HepG2 (cell line): ENCODE data around the gene MICAL3. TPM values are rescaled to one million over a fixed set of nuclear protein-coding genes. Genes with fewer than 3 reads are reported as not detected.

Experiments
- AGO1 ChIP-seq: fragments of 200-400 bp; formaldehyde crosslinking; IDR thresholded peaks from 2 replicates; pipeline ENCODE4 v1.6.1; 2017; ENCODE audit warnings: mild to moderate bottlenecking, low read depth, low read length, moderate library complexity; ENCODE audit not compliant: poor library complexity, severe bottlenecking
- BHLHE40 ChIP-seq: IDR thresholded peaks from 2 replicates; pipeline ENCODE4 v1.6.1; 2011; ENCODE audit warnings: low read length, improper control_type of control experiment
- CCAR2 ChIP-seq: fragments of 200-400 bp; formaldehyde crosslinking; optimal IDR thresholded peaks from 2 replicates; pipeline ENCODE3; 2018; ENCODE audit warnings: low read depth, mild to moderate bottlenecking, low read length, moderate library complexity
- CEBPB ChIP-seq: IDR thresholded peaks from 2 replicates; pipeline ENCODE4 v1.6.1; 2011; ENCODE audit warnings: low read depth, low read length, improper control_type of control experiment, borderline replicate concordance
- DR1 ChIP-seq: sonication (generic); formaldehyde crosslinking; IDR thresholded peaks from 2 replicates; pipeline ENCODE4 v1.8.0; 2021; ENCODE audit warnings: mild to moderate bottlenecking, missing genetic modification reagents, inconsistent platforms
- HNF4G ChIP-seq, 2 experiments: sonication (generic) in 1 of 2; formaldehyde crosslinking in 1 of 2; IDR thresholded peaks; 2 replicates each; pipeline versions ENCODE4 v1.4.0 to v1.6.1; 2011 to 2020; ENCODE audit warnings: borderline replicate concordance in 2 of 2, low read depth in 2 of 2, mild to moderate bottlenecking in 2 of 2, low read length in 1 of 2, missing genetic modification reagents in 1 of 2, moderate library complexity in 1 of 2
- MBD4 ChIP-seq: IDR thresholded peaks from 2 replicates; pipeline ENCODE4 v1.6.1; 2012; ENCODE audit warnings: low read length, inconsistent platforms, borderline replicate concordance
- MIER2 ChIP-seq: IDR thresholded peaks from 2 replicates; pipeline ENCODE4 v1.6.1; 2016; ENCODE audit warnings: missing biosample characterization, missing genetic modification reagents
- RARG ChIP-seq: sonication (generic); formaldehyde crosslinking; IDR thresholded peaks from 2 replicates; pipeline ENCODE4 v1.4.0; 2020; ENCODE audit warnings: low read depth, mild to moderate bottlenecking, missing genetic modification reagents
- RXRB ChIP-seq: IDR thresholded peaks from 2 replicates; pipeline ENCODE4 v1.6.1; 2016; ENCODE audit warnings: borderline replicate concordance, missing genetic modification reagents, missing compliant biosample characterization
- TCF12 ChIP-seq, 2 experiments: fragments of 450-650 bp in 1 of 2; sonication (generic) in 1 of 2; formaldehyde crosslinking in 1 of 2; IDR thresholded peaks; 2 replicates each; pipeline versions ENCODE4 v1.6.1 to v1.8.0; 2017 to 2022; ENCODE audit warnings: antibody characterized with exemption in 1 of 2, mild to moderate bottlenecking in 1 of 2, missing genetic modification reagents in 1 of 2, moderate library complexity in 1 of 2
- ZFP36 ChIP-seq: fragments of 150-350 bp; IDR thresholded peaks from 2 replicates; pipeline ENCODE4 v1.6.1; 2018; ENCODE audit warnings: borderline replicate concordance, low read length, low read depth; ENCODE audit not compliant: partially characterized antibody
- ZNF121 ChIP-seq: sonication (generic); formaldehyde crosslinking; IDR thresholded peaks from 2 replicates; pipeline ENCODE4 v1.5.0; 2020; ENCODE audit warnings: mild to moderate bottlenecking, missing genetic modification reagents
- polyA plus RNA-seq, 8 experiments: library from polyadenylated mRNA; depleted of rRNA in 3 of 8; stranded (reverse) in 7 of 8; unstranded in 1 of 8; fragments of >200 nt; fragmentation: Illumina TruSeq in 4 of 8; extraction: Trizol in 4 of 8; gene quantifications; 2 replicates each; pipeline versions ENCODE4 v1.2.1 to v1.2.3, GENCODE V29; 2011 to 2016; ENCODE audit warnings: low read depth in 4 of 8, missing spikeins in 1 of 8, mixed read lengths in 1 of 8; ENCODE audit not compliant: insufficient read depth in 1 of 8
- total RNA-seq, 5 experiments: library from RNA; depleted of rRNA; stranded (reverse); fragments of >200 nt; fragmentation: Illumina TruSeq; extraction: Trizol; gene quantifications; 2 replicates each; pipeline ENCODE4 v1.2.3, GENCODE V29; 2016; ENCODE audit warnings: low read depth in 1 of 5
- TF ChIP-seq, protein P1 (sequence below): sonication (generic); formaldehyde crosslinking; IDR thresholded peaks from 2 replicates; pipeline ENCODE4 v1.5.0; 2020; ENCODE audit warnings: mild to moderate bottlenecking, missing genetic modification reagents
- TF ChIP-seq, protein P2 (sequence below): sonication (generic); formaldehyde crosslinking; IDR thresholded peaks from 2 replicates; pipeline ENCODE4 v1.4.0; 2020; ENCODE audit warnings: missing genetic modification reagents; ENCODE audit errors: not compliant biosample characterization
- TF ChIP-seq, protein P3 (sequence below): sonication (generic); formaldehyde crosslinking; IDR thresholded peaks from 2 replicates; pipeline ENCODE4 v1.4.0; 2020; ENCODE audit warnings: mild to moderate bottlenecking, missing genetic modification reagents, borderline replicate concordance
- TF ChIP-seq, protein P4 (sequence below): IDR thresholded peaks from 2 replicates; pipeline ENCODE4 v1.6.1; 2016; ENCODE audit warnings: control low read depth

Gene MICAL3
- total and polyA plus RNA-seq, 2 of the 13 experiments (the other 11 are each of a cell fraction or from before 2014, with no cell fraction given): 5.3 to 12.5 TPM

DNA sequence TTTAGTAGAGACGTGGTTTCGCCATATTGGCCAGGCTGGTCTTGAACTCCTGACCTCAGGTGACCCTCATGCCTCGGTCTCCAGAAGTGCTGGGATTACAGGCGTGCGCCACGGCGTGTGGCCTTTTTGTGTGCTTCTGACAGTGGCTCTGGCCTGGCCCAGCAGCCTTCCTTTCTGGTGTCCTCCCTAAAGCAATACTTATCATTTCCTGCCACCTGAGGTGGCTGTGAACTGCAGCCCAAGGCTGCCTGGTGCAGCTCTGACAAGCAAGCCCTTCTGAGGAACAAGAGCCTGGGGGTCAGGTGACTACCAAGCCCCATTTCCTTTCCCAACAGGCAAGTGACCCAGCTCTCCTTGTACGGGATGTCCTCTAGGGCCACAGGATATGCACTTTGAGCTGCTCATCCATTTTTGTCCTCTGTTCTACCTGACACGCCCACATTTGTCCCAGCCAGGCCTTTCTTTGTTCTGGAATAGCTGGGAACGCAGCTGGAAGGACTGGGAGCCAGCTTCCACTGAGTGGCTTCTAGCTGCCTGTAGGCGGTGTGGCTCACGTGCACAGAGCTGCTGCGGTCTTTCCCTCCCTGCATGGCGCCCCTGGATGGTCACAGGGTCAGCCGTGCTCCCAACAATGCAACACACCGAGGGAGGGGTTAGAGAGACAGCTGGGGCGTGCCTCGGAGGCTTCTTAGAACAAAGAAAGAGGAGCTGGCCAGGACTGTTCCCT lies 237.8 kb downstream of the MICAL3 start (continued):
- TF ChIP-seq, protein P1, sequence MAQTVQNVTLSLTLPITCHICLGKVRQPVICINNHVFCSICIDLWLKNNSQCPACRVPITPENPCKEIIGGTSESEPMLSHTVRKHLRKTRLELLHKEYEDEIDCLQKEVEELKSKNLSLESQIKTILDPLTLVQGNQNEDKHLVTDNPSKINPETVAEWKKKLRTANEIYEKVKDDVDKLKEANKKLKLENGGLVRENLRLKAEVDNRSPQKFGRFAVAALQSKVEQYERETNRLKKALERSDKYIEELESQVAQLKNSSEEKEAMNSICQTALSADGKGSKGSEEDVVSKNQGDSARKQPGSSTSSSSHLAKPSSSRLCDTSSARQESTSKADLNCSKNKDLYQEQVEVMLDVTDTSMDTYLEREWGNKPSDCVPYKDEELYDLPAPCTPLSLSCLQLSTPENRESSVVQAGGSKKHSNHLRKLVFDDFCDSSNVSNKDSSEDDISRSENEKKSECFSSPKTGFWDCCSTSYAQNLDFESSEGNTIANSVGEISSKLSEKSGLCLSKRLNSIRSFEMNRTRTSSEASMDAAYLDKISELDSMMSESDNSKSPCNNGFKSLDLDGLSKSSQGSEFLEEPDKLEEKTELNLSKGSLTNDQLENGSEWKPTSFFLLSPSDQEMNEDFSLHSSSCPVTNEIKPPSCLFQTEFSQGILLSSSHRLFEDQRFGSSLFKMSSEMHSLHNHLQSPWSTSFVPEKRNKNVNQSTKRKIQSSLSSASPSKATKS (CRISPR knock-in tag): no peak
- TF ChIP-seq DR1 (CRISPR knock-in tag) (peak; percentile 26; the same call in 1 of the 2 replicates), CCAR2 (no peak), RARG (CRISPR knock-in tag) (no peak), AGO1 (no peak), TCF12 (IDR thresholded peaks at IDR 0.05) (no peak), TCF12 (CRISPR knock-in tag; IDR thresholded peaks at IDR 0.05) (no peak), RXRB (CRISPR knock-in tag) (peak; percentile 29; the same call in 1 of the 2 replicates), MIER2 (CRISPR knock-in tag) (no peak), MBD4 (no peak), ZFP36 (peak; percentile 6), HNF4G (IDR thresholded peaks at IDR 0.05; ENCODE audit: borderline replicate concordance, low read depth, low read length) (no peak; the same call in 1 of the 2 replicates), HNF4G (CRISPR knock-in tag; IDR thresholded peaks at IDR 0.05; ENCODE audit: borderline replicate concordance, low read depth) (peak; percentile 68; the same call in 1 of the 2 replicates), ZNF121 (CRISPR knock-in tag) (no peak), BHLHE40 (peak; percentile 99), CEBPB (no peak)
- TF ChIP-seq, protein P2, sequence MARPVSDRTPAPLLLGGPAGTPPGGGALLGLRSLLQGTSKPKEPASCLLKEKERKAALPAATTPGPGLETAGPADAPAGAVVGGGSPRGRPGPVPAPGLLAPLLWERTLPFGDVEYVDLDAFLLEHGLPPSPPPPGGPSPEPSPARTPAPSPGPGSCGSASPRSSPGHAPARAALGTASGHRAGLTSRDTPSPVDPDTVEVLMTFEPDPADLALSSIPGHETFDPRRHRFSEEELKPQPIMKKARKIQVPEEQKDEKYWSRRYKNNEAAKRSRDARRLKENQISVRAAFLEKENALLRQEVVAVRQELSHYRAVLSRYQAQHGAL (CRISPR knock-in tag): no peak
- TF ChIP-seq, protein P3, sequence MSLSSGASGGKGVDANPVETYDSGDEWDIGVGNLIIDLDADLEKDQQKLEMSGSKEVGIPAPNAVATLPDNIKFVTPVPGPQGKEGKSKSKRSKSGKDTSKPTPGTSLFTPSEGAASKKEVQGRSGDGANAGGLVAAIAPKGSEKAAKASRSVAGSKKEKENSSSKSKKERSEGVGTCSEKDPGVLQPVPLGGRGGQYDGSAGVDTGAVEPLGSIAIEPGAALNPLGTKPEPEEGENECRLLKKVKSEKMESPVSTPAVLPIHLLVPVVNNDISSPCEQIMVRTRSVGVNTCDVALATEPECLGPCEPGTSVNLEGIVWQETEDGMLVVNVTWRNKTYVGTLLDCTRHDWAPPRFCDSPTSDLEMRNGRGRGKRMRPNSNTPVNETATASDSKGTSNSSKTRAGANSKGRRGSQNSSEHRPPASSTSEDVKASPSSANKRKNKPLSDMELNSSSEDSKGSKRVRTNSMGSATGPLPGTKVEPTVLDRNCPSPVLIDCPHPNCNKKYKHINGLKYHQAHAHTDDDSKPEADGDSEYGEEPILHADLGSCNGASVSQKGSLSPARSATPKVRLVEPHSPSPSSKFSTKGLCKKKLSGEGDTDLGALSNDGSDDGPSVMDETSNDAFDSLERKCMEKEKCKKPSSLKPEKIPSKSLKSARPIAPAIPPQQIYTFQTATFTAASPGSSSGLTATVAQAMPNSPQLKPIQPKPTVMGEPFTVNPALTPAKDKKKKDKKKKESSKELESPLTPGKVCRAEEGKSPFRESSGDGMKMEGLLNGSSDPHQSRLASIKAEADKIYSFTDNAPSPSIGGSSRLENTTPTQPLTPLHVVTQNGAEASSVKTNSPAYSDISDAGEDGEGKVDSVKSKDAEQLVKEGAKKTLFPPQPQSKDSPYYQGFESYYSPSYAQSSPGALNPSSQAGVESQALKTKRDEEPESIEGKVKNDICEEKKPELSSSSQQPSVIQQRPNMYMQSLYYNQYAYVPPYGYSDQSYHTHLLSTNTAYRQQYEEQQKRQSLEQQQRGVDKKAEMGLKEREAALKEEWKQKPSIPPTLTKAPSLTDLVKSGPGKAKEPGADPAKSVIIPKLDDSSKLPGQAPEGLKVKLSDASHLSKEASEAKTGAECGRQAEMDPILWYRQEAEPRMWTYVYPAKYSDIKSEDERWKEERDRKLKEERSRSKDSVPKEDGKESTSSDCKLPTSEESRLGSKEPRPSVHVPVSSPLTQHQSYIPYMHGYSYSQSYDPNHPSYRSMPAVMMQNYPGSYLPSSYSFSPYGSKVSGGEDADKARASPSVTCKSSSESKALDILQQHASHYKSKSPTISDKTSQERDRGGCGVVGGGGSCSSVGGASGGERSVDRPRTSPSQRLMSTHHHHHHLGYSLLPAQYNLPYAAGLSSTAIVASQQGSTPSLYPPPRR (CRISPR knock-in tag): 0 out of 2 replicates have a peak, but pooled peaks have one; percentile 24
- TF ChIP-seq, protein P4, sequence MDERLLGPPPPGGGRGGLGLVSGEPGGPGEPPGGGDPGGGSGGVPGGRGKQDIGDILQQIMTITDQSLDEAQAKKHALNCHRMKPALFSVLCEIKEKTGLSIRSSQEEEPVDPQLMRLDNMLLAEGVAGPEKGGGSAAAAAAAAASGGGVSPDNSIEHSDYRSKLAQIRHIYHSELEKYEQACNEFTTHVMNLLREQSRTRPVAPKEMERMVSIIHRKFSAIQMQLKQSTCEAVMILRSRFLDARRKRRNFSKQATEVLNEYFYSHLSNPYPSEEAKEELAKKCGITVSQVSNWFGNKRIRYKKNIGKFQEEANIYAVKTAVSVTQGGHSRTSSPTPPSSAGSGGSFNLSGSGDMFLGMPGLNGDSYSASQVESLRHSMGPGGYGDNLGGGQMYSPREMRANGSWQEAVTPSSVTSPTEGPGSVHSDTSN: no peak
